GM19193 (cell line): ENCODE data around the gene MRPL39.

Experiments used
- POLR2A ChIP-seq: IDR thresholded peaks from 4 replicates; pipeline ENCODE4 v1.6.1; 2011; ENCODE audit not compliant: insufficient read depth, insufficient read length; ENCODE audit errors: extremely low read depth

MRPL39 gene

GRCh38 chr21:25632296-25632695, 25.0 kb upstream of the MRPL39 start:
- no peak for TF ChIP-seq POLR2A

GRCh38 chr21:25626757-25627156, 19.5 kb upstream of the MRPL39 start:
- TF ChIP-seq POLR2A, result no peak

GRCh38 chr21:25625036-25625435, 17.8 kb upstream of the MRPL39 start:
- TF ChIP-seq POLR2A, result no peak

- no peak for TF ChIP-seq POLR2A
Observed at GRCh38 chr21:25624511-25624910, 17.2 kb upstream of the MRPL39 start.

GRCh38 chr21:25619198-25619597, 11.9 kb upstream of the MRPL39 start:
- TF ChIP-seq POLR2A, result no peak

GRCh38 chr21:25615880-25616279, 8.6 kb upstream of the MRPL39 start:
- no peak for TF ChIP-seq POLR2A

- no peak for TF ChIP-seq POLR2A
Observed at GRCh38 chr21:25614441-25614840, 7.2 kb upstream of the MRPL39 start.

- no peak for TF ChIP-seq POLR2A
Observed at GRCh38 chr21:25608044-25608737, 910 bp upstream of the MRPL39 start.

- TF ChIP-seq POLR2A, result no peak
Observed at GRCh38 chr21:25589887-25590286, 17.4 kb downstream of the MRPL39 start.

GRCh38 chr21:25586791-25587190, 20.5 kb downstream of the MRPL39 start:
- no peak for TF ChIP-seq POLR2A

- no peak for TF ChIP-seq POLR2A
Observed at GRCh38 chr21:25586326-25586725, 21.0 kb downstream of the MRPL39 start.

GRCh38 chr21:25584833-25585676, 22.2 kb downstream of the MRPL39 start:
- TF ChIP-seq POLR2A, result no peak

- no peak for TF ChIP-seq POLR2A
Observed at GRCh38 chr21:25583370-25584130, 23.7 kb downstream of the MRPL39 start.

- no peak for TF ChIP-seq POLR2A
Observed at GRCh38 chr21:25582888-25583287, 24.4 kb downstream of the MRPL39 start.

- no peak for TF ChIP-seq POLR2A
Observed at GRCh38 chr21:25582164-25582790, 25.0 kb downstream of the MRPL39 start.
